GM23338 (cell line): ENCODE results near the gene RPTOR. TPM values are rescaled to one million over a fixed set of nuclear protein-coding genes. Genes with fewer than 3 reads are reported as not detected.

Experiments used
- CREB1 ChIP-seq: fragments of 250-450 bp; sonication (Bioruptor Pico); IDR thresholded peaks from 2 replicates; pipeline ENCODE4 v1.5.0; 2020; ENCODE audit warnings: low read depth, mild to moderate bottlenecking, moderate library complexity
- EZH2 ChIP-seq: fragments of 200-600 bp; sonication (generic); IDR thresholded peaks from one replicate; pipeline ENCODE4 v1.8.0; 2017; ENCODE audit warnings: antibody characterized with exemption, mild to moderate bottlenecking, low read depth; ENCODE audit not compliant: unreplicated experiment
- EZH2phosphoT487 ChIP-seq: fragments of 200-600 bp; sonication (generic); IDR thresholded peaks from one replicate; pipeline ENCODE4 v1.8.1; 2018; ENCODE audit warnings: antibody characterized with exemption; ENCODE audit not compliant: unreplicated experiment
- JUNB ChIP-seq: IDR thresholded peaks from one replicate; pipeline ENCODE4 v1.6.1; 2016; ENCODE audit warnings: antibody characterized with exemption; ENCODE audit not compliant: unreplicated experiment
- NANOG ChIP-seq: IDR thresholded peaks from 2 replicates; pipeline ENCODE4 v1.6.1; 2016; ENCODE audit warnings: antibody characterized with exemption, borderline replicate concordance
- STAT1 ChIP-seq: IDR thresholded peaks from one replicate; pipeline ENCODE4 v1.6.1; 2016; ENCODE audit warnings: antibody characterized with exemption; ENCODE audit not compliant: unreplicated experiment
- ZNF331 ChIP-seq: fragments of 250-450 bp; sonication (Bioruptor Pico); IDR thresholded peaks from 2 replicates; pipeline ENCODE4 v1.5.0; 2020; ENCODE audit warnings: low read depth, mild to moderate bottlenecking, moderate library complexity
- polyA plus RNA-seq: library from polyadenylated mRNA; unstranded; fragments of >200 nt; fragmentation: Nextera tagmentation; extraction: Ambion mirVana; gene quantifications from 2 replicates; pipeline ENCODE4 v1.2.1, GENCODE V29; 2016
- small RNA-seq: library from RNA; depleted of rRNA; stranded (forward); fragments of <200 nt; gene quantifications from one replicate; pipeline ENCODE3, GENCODE V24; 2014; ENCODE audit warnings: low replicate concordance
- total RNA-seq: library from RNA; depleted of rRNA; stranded (reverse); fragments of >200 nt; shearing (Covaris generic); gene quantifications from 2 replicates; pipeline ENCODE4 v1.2.3, GENCODE V29; 2014; rRNA removed

Gene RPTOR
- total and polyA plus RNA-seq, 2 experiments from 2014 or later, result 9.5 to 38.0 TPM

- TF ChIP-seq EZH2phosphoT487, result no peak
- TF ChIP-seq STAT1, result no peak
- no peak for TF ChIP-seq EZH2
- no peak for TF ChIP-seq CREB1 (CRISPR knock-in tag)
- no peak for TF ChIP-seq JUNB
- no peak for TF ChIP-seq ZNF331 (CRISPR knock-in tag)
- no peak for TF ChIP-seq NANOG
Observed at GRCh38 chr17:81015136-81015535, 470.5 kb downstream of the RPTOR start (continued).

Small RNA genes lying within 50 kb of the gene (small RNA-seq; reads per million reads assigned to genes)
- gene AC120024.2, result not detected
- gene AC120024.3, result not detected

Other genes with a start within 250 kb of the RPTOR start
- 10.2 and 11.5 TPM in 2 replicates for gene ENDOV, start 129.7 kb upstream of the RPTOR start, total RNA-seq
- 16.0 and 16.1 TPM in 2 replicates for gene ENDOV, start 129.7 kb upstream of the RPTOR start, polyA plus RNA-seq
- gene NPTX1, start 68.2 kb upstream of the RPTOR start, total RNA-seq, result 20.1 and 20.5 TPM in 2 replicates
- 3.4 and 4.1 TPM in 2 replicates for gene NPTX1, start 68.2 kb upstream of the RPTOR start, polyA plus RNA-seq